GM12872 (cell line): ENCODE data around the gene RALGAPA2.

ENCODE experiments used
- TF ChIP-seq, protein P1 (sequence below): IDR thresholded peaks from 3 replicates; pipeline ENCODE4 v1.5.1; 2011; ENCODE audit warnings: low read depth, mild to moderate bottlenecking, low read length, moderate library complexity; ENCODE audit not compliant: insufficient read depth

The RALGAPA2 gene

DNA sequence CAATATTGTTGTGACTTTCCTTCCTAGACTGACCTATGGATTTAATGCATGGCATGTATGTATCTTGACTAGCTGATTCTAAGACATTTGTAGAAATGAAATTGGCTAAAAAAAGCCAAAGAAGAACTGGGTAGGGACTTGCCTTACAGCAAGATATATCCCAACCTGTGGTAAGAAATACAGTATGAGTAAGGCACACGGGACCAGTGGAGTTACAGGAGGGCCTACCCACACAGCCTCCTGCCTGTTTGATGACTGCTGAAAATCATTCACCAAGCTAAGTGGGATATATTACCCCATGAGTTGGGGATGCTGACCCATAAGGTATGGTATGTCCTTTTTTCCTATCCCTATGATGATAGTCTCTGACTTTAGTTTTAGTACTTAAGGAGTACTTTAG, 232.3 kb downstream of the RALGAPA2 start:
- TF ChIP-seq, protein P1, sequence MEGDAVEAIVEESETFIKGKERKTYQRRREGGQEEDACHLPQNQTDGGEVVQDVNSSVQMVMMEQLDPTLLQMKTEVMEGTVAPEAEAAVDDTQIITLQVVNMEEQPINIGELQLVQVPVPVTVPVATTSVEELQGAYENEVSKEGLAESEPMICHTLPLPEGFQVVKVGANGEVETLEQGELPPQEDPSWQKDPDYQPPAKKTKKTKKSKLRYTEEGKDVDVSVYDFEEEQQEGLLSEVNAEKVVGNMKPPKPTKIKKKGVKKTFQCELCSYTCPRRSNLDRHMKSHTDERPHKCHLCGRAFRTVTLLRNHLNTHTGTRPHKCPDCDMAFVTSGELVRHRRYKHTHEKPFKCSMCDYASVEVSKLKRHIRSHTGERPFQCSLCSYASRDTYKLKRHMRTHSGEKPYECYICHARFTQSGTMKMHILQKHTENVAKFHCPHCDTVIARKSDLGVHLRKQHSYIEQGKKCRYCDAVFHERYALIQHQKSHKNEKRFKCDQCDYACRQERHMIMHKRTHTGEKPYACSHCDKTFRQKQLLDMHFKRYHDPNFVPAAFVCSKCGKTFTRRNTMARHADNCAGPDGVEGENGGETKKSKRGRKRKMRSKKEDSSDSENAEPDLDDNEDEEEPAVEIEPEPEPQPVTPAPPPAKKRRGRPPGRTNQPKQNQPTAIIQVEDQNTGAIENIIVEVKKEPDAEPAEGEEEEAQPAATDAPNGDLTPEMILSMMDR: no peak

- TF ChIP-seq, protein P1: no peak
These were observed 234.9 kb downstream of the RALGAPA2 start for GRCh38 chr20:20477444-20478041.

GRCh38 chr20:20476504-20476903, 235.9 kb downstream of the RALGAPA2 start:
- TF ChIP-seq, protein P1: no peak

GRCh38 chr20:20473657-20474056, 238.8 kb downstream of the RALGAPA2 start:
- TF ChIP-seq, protein P1: no peak

GRCh38 chr20:20472684-20473274, 239.7 kb downstream of the RALGAPA2 start:
- TF ChIP-seq, protein P1: no peak

DNA sequence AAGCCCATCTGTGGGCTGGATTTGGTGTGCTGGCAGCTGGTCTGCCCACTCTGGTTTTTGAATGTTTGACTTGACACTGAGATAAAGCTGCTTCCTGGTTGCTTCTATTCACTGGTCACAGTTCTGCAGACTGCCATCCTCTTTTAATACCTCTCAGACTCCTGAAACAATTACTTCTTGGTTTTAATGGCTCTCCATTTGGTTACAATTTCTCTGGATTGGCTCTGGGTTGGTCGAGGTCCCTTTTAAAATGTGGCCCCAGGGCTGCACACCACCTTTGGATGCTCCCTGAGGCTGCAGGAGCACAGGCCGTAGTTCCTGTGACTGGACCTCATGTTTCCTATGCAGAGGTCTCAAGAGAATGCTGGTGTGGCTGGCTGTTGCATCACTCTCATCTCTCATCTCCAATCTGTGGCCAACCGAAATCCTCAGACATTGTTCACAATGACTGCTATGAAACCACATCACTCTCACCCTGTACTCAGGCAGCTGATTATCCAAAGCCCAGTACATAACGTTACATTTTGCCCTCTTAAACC, 246.0 kb downstream of the RALGAPA2 start:
- TF ChIP-seq, protein P1: no peak

DNA sequence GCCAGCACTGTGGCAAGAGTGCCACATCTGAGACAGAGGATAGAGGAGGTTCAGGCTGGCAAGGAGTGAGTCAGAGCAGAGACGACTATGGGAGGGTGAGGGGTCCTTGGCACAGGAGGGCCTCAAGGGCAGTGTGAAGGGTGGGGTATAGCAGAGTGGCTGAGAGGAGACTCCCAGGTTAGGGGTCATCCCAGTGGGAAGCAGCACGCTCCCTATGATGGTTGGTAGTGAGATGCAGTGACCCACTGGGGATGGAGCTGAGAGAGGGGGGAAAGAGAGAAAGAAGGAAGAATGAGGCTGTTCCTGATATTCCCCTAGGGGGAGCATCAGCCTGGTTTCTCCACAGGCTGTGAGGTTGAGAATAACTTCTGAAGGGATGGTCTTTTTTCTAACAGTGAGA, 247.2 kb downstream of the RALGAPA2 start:
- TF ChIP-seq, protein P1: peak; percentile 58
